ENCODE measurements around the gene PEX14. TPM values are rescaled to one million over a fixed set of nuclear protein-coding genes. Genes with fewer than 3 reads are reported as not detected.

PEX14 gene
- total RNA-seq, 1 donor from 2014 or later = 27.4 TPM

DNA sequence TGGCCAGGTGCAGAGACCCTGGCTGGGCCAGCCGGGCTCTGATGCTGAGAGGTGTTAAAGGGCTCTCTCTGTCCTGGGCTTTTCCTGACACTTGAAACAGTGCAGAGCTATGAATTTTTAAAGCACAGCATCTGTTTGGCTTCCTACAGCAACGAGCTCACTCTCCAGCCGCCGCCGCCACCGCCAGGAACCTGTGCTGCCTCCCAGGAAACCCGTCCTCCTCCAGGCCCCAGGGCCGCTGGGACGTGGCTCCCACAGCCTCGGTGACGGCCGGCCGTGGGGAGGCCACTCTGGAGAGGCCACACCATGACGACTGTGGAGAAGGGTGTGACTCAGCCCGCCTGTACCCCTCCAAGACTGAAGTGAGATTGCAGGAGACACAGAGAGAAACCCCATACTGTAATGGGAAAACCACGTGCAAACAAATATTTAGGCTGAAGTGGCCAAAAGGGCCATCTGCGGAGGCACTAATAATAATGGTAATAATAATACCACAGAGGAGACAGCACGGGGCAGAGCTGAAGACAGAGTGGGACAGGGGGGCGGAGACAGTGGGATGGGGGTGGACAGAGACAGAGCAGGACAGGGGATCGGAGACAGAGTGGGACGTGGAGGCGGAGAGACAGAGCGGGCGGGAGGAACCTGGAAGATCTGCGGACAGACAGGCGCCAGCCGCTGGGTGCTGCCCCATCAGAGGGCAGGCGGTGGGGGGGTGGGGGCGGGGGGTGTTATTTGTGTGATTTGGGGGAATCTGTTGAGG lies 182.5 kb downstream of the PEX14 start:
- H3K4me3 ChIP-seq (ENCODE audit: low read depth, low read length) = no peak overlapping the region
- DNase-seq (ENCODE audit: low read depth) = no peak
- no peak for TF ChIP-seq CTCF (IDR thresholded peaks at IDR 0.05; ENCODE audit: insufficient read depth, low read length, poor library complexity, severe bottlenecking)
- peaks cover 3% of the 10 kb centered on the region for H3K27me3 ChIP-seq (ENCODE audit: control insufficient read depth, insufficient read depth, low read length)
- H3K36me3 ChIP-seq (ENCODE audit: control insufficient read depth, insufficient read depth, low read length) = no peaks in the 10 kb centered on the region

GRCh38 chr1:10658396-10659066 lies 183.8 kb downstream of the PEX14 start:
- no peak overlapping the region for H3K4me3 ChIP-seq (ENCODE audit: low read depth, low read length)
- H3K27me3 ChIP-seq (ENCODE audit: control insufficient read depth, insufficient read depth, low read length) = peaks cover 3% of the 10 kb centered on the region
- H3K36me3 ChIP-seq (ENCODE audit: control insufficient read depth, insufficient read depth, low read length) = no peaks in the 10 kb centered on the region
- no peak for TF ChIP-seq CTCF (IDR thresholded peaks at IDR 0.05; ENCODE audit: insufficient read depth, low read length, poor library complexity, severe bottlenecking)
- DNase-seq (ENCODE audit: low read depth) = no peak

DNA sequence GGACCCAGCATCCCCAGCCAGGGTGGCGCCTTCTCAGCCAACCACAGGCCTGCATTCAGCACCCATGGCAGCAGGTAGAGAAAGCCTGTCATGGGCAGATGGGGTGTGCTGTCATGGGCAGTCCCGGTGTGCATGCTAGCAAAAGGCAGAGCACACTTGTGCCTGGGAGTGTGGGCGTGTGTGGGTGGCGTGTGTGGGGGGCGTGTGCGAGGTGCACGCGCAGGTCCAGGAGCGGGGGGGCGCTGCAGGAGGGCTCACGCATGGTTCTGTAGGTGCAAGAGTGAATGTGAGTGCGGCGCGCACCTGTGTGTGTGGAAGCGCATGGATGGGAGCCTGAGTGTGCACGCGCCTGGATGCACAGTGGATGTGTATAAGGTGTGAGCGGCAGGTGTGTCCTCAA lies 184.5 kb downstream of the PEX14 start:
- Histone ChIP-seq H3K4me3 (ENCODE audit: low read depth, low read length) (no peak overlapping the region), H3K36me3 (ENCODE audit: control insufficient read depth, insufficient read depth, low read length) (no peaks in the 10 kb centered on the region), H3K27me3 (ENCODE audit: control insufficient read depth, insufficient read depth, low read length) (no peaks in the 10 kb centered on the region)
- DNase-seq (ENCODE audit: low read depth) = no peak
- no peak for TF ChIP-seq CTCF (IDR thresholded peaks at IDR 0.05; ENCODE audit: insufficient read depth, low read length, poor library complexity, severe bottlenecking)

DNA sequence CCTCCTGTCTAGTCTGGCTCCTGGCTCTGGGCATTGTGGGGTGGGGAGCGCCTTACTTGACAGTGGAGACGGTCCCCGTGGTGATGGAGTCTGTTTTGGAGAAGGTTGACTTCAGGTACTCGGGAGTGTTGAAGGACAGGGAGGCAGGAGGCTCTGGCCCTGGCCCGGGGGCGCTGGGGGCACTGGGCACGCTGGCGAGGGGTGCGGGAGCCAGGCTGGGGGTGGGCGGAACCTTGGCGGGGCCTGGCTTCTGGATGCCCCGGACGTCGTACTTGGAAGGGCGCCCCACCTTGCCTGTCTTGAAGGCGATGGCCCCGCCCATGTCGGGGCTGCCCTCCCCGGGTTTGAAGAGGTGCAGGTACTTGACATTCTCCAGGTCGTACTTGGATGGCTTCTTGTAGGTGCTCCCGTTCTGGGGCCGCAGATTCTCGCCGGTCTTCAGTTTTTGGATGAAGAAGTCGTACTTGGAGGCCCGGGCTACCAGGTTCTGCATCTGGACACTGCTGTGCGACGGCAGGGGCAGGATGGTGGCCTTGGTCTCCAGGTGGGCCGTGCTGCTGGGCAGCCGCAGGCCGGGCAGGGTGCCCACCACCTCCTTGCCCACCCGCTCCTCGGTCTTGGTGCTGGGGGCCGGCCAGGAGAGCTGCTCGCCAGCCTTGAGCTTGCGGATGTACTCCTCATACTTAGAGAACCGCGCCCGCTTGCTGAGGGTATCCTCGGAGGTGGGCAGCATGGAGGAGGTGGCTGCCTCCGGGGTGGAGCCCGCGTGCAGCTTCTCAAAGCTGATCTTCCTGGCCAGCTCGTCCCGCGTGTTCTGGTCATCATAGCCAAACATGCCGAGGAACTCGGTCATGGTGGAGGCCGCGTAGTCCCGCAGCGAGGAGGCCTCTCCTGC lies 185.1 kb downstream of the PEX14 start:
- no peak for TF ChIP-seq CTCF (IDR thresholded peaks at IDR 0.05; ENCODE audit: insufficient read depth, low read length, poor library complexity, severe bottlenecking)
- no peak overlapping the region for H3K4me3 ChIP-seq (ENCODE audit: low read depth, low read length)
- DNase-seq (ENCODE audit: low read depth) = no peak

DNA sequence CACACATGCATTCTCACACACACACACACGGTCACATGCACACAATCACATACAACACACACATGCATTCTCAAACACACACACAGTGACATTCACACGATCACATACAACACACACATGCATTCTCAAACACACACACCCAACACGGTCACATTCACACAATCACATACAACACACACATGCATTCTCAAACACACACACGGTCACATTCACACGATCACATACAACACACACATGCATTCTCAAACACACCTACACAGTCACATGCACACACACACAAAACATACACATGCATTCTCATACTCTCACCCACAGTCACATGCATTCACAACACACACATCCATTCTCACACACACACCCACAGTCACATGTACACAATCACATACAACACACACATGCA lies 186.7 kb downstream of the PEX14 start:
- no peaks in the 10 kb centered on the region for H3K36me3 ChIP-seq (ENCODE audit: control insufficient read depth, insufficient read depth, low read length)
- no peak for DNase-seq (ENCODE audit: low read depth)
- H3K4me3 ChIP-seq (ENCODE audit: low read depth, low read length) = no peak overlapping the region
- no peaks in the 10 kb centered on the region for H3K27me3 ChIP-seq (ENCODE audit: control insufficient read depth, insufficient read depth, low read length)
- TF ChIP-seq CTCF (IDR thresholded peaks at IDR 0.05; ENCODE audit: insufficient read depth, low read length, poor library complexity, severe bottlenecking) = no peak

More for the DNA sequence above, 185.1 kb downstream of the PEX14 start:
- H3K36me3 ChIP-seq (ENCODE audit: control insufficient read depth, insufficient read depth, low read length) = no peaks in the 10 kb centered on the region
- H3K27me3 ChIP-seq (ENCODE audit: control insufficient read depth, insufficient read depth, low read length) = no peaks in the 10 kb centered on the region
